GM21717 (cell line): ENCODE results near the gene HERC4.
"Not testable (repeated sequence)": the region's sequence is repeated elsewhere in the genome, so short reads cannot be mapped to it uniquely, and the experiment has no call there.

Source experiments
- ATAC-seq: cut with Tn5 transposase; IDR thresholded peaks from one replicate; pipeline ENCODE4 v1.9.1; 2021; ENCODE audit warnings: mild to moderate bottlenecking, moderate library complexity; ENCODE audit not compliant: unreplicated experiment

The HERC4 gene

DNA sequence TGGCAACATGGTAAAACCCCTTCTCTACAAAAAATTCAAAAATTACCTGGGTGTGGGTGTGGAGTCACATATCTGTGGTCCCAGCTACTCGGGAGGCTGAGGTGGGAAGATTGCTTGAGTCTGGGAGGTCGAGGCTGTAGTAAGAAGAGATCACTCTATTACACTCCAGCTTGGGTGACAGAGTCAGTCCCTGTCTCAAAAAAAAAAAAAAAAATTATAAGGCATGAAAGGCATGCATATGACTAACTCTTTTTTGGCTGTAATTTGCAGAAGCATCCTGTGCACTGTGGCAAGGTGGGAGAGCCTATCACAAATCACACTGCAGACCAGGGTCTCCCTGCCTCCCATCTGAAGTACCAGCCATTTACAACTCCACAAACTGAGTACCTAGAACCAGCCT lies 20.1 kb upstream of the HERC4 start:
- ATAC-seq = no peak

DNA sequence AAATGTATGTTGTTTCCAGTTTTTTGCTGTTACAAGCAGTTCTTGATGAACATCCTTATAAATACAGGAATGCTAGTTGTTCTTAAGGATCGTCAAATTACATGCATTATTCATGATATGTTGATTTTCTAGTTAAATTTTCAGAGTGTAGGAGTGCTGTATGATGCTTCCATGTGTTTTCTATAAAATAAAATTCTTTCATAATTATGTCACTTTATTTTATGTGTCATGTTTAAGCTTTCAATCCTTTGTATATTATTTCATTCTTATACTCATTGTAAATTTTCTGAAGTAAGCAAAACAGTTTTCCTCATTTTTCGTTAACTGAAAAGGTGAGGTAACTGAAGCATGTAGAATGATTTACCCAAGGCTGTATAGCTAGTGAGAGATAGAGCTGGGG lies 17.4 kb upstream of the HERC4 start:
- ATAC-seq = no peak

DNA sequence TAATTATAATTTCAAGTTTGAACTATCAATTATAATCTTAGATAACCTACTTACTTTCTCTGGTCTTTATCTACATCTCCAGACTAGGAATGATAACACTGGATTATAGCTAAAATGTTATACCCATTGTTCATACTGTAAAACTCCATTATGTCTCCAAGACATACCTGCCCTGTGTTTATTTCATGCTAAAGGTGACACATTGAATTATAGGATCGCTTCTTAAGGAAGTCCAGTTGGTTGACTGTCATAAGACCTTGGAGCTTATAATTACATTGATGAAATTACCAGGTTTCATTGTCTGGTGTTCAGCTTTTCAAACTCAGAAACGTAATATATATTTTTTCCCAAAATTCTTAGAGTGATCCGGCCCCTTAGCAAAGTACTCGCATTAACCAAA lies 15.5 kb upstream of the HERC4 start:
- ATAC-seq = no peak

DNA sequence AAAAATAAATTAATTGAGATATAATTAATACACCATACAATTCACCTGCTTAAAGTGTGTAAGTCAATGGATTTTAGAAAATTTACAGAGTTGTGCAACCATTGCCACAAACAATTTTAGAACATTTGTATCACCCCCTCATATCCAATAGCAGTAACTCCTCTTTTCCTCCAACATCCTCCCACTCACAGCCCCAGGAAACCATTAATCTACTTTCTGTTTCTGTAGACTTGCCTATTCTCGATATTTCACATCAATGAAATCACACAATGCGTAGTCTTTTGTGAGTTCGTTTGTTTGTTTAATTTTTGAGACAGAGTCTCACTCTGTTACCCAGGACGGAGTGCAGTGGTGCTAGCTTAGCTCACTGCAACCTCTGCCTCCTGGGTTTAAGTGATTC lies 13.7 kb upstream of the HERC4 start:
- ATAC-seq = peak; percentile 67

DNA sequence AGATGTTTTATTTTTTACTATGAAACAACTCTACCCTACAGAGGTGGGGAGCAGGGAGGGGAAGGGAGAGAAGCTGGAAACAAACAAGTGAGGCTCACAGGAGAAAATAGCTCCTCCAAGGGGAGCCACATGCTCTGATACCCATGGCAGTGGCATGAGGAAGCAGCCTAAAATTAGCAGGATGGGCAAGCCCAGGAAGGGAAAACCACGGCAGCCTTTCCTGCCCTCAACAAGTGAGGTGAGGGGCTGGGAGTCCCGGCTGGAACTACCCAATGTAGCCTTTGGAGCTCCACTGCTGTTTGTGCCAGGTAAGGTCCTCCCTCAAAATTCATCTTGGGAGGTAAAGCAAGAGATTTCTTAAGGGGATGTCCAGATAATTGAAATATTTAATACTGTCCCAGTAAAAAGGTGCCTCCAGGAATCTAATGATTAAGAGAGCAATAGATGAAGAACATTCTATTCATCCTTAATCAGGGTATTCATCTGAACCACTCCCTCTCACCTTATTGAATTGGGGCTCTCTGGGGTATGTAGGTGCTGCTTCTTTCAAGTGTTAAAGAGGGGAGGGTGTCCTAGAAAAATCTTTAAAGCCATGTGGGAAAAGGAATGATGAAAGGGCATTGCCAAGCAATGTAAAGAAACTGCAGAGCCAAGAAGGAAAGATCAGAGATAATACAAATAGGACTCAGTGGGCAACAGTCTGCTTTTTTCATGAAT lies 12.8 kb upstream of the HERC4 start:
- ATAC-seq = no peak

DNA sequence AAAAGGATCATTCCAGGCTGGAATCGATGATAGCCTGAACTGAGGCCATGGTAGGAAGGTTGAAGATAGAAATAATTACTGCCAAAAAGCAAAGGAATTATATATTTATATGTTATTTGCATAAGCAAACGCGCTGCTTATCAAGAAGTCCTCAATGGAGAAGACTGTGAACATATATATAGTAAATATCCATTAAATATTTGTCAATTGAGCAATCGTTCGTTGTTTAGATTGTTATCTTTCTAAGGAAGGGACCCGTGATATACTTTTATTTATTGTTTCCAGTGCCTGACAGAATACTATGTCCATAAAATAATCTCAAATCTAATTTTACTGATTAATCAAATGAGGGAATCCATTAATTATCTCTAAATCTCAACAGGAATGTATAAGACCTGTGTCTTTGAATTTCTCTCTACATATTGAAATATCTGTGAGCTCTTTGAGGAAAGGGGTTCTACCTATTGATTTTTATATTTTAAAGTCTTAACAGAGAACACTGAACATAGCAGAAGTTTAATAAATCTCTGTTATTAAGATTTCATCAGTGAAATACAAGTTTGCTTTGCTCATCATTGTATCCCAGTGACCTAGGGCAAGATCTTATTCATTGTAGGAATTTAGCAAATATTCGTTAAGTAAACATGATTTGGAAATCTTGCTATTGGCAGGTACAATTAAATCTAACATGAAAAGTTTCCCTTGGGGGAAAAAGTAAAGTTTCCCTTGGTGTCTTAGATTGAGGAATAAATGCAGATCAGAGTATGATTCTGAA lies 12.0 kb upstream of the HERC4 start:
- no peak for ATAC-seq

DNA sequence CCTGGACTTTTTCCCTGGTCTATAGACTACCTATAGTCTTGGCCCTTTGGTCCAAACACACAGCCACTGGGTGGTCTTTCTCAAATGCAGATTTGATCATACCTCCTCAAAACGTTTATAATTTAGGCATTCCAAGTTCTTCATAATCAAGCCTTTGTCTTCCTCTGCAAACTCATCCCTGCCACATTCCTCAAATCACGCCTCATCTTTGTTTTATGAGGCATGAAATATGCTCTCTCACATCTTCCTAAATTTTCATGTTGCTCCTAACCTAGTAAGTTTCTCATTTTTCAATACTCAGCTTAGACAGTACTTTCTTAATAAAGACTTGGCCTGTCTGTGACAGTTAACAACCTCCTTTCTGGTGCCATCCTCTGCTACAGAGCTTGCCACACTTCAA lies 10.9 kb upstream of the HERC4 start:
- ATAC-seq = no peak

DNA sequence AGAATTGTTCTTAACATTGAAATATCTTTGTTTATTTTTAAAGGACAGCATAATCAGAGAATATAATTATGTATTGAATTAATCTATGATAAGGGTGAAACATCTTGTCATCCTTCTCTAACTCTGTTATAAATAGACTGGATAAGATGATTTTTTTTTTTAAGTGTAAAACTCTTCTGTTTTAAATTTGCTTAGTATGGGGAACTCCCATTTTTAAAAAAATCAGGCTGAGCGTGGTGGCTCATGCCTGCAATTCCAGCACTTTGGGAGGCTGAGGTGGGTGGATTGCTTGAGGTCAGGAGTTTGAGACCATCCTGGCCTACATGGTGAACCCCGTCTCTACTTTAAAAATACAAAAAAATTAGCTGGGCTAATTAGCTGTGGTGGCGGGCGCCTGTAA lies 9.4 kb upstream of the HERC4 start:
- ATAC-seq = no peak

DNA sequence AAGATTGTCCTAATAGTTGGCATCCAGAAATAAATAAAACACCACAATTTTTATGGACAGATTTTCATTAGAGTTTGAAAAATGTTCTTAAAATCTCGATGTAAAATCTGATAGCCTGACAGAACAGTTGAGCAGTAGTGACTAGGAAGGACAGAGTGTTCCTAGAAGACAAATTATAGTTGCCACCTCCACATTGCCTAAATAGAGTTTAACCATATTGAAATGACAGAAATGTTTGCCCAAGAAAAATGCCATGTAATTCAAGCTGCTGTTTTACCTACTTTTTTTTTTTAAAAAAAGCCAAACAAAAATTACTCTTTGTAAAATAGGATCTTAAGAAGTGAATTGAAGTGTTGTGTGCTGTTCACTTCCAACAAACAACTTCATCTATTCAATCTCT lies 8.9 kb upstream of the HERC4 start:
- no peak for ATAC-seq

DNA sequence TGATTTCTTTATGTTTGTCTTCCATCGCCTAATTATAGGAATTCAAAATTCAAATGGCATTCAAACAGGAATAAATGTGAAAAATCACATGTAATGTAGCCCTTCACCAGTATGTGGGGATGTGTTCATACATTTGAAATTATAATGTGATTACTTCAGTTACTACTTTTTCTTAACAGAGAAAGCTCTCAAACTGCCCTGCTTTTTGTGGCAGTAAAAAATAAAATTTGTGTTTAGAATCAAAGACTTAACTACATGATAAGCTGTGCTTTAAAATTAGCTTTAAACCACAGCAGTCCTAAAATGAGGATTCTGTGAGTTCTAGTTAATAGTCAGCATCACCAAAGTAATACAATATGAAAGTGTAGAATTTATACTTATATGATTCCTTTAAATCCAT lies 7.8 kb upstream of the HERC4 start:
- ATAC-seq = no peak

DNA sequence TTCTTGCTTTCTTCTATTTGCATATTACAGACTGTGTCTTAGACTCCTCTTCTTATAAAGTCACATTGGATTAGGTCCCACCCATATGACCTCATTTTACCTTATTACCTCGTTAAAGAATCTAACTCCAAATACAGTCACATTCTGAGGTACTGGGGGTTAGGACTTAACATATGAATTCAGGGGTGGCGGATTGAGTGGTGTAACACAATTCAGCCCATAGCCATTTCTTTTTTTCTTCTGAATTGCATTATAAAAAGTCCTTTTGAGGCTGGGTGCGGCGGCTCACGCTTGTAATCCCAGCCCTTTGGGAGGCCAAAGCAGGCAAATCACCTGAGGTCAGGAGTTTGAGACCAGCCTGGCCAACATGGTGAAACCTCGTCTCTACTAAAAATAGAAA lies 6.8 kb upstream of the HERC4 start:
- ATAC-seq = no peak

DNA sequence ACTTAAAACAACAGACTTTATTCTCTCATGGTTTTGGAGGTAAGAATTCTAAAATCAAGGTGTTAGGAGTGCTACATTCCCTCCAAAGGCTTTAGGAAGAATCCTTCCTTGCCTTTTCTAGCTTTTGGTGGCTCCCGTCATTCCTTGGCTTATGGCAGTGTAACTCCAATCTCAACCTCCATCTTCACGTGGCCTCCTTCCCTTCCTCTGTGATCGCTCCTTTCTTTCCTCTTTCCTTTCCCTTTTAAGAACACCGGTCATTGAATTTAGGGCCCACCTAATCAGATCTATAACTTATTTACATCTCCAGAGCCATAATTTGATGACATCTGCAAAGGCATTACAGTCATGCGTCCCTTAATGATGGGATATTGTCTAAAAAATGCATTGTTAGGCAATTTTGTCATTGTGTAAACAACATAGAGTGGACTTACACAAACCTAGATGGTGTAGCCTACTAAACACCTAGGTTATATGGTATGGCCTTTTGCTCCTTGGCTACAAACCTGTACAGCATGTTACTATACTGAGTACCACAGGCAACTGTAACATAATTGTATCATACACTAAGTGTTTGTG lies 5.9 kb upstream of the HERC4 start:
- no peak for ATAC-seq

DNA sequence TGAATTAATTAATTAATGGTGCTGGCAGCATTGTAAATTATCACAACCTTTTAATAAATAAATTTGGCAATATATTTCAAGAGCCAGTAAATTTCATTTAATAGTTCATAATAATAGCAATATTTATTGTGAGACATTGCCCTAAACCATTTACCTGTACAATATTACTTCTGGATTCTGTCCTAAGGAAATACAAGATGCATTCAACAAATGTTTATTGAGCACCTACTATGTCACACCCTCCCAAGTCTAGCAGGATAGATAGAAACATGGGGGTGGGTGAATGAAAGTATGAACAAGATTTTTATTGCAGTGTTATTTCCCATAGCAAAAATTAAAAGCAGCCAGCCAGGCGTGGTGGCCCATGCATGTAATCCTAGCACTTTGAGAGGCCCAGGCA lies 4.4 kb upstream of the HERC4 start:
- ATAC-seq = no peak

DNA sequence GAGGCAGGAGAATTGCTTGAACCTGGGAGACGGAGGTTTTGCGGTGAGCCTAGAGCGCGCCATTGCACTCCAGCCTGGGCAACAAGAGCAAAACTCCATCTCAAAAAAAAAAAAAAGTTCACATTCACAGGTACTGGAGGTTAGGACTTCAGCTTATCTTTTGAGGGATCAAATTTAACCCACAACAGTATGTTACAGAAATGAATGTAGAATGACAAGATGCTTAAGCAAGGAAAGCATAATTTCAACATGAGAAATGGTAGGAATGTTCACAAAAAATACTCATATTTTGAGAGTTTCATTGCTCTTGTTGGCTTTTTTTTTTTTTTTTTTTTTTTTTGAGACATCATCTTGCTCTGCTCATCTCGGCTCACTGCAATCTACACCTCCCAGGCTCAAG lies 1.9 kb upstream of the HERC4 start:
- no peak for ATAC-seq

DNA sequence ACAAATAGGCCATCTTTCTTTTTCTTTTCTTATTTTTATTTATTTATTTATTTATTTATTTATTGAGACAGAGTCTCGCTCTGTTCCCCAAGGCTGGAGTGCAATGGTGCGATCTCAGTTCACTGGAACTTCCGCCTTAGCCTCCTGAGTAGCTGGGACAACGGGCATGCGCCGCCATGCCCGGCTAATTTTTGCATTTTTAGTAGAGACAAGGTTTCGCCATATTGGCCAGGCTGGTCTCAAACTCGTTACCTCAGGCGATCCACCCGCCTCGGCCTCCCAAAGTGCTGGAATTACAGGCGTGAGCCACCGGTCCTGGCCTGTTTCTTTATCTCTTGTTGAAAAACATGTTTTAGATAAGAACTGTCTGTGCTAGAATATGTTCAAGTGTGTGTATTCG lies 998 bp upstream of the HERC4 start:
- not testable (repeated sequence) for ATAC-seq

DNA sequence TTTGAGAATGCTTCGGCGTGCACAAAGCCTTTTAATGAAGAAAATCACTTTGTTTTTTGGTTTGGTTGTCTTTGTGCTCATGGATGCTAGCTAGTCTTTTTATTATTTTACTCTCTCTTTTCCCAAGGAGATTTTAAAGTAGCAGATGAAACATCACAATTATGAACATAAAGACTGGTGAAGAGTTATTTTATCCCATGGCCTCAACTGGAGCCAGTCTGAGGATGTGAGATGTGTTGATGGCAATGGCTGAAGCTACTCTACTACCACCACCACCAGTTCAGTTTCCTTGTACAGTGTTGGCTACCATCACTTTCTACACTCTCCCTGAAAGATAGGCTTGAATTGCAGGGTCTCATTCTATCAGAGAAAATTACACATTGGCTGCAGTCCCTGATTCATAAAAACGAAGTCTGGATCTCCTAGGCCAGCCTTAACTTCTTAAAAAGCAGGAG lies 494 bp upstream of the HERC4 start:
- ATAC-seq = no peak

DNA sequence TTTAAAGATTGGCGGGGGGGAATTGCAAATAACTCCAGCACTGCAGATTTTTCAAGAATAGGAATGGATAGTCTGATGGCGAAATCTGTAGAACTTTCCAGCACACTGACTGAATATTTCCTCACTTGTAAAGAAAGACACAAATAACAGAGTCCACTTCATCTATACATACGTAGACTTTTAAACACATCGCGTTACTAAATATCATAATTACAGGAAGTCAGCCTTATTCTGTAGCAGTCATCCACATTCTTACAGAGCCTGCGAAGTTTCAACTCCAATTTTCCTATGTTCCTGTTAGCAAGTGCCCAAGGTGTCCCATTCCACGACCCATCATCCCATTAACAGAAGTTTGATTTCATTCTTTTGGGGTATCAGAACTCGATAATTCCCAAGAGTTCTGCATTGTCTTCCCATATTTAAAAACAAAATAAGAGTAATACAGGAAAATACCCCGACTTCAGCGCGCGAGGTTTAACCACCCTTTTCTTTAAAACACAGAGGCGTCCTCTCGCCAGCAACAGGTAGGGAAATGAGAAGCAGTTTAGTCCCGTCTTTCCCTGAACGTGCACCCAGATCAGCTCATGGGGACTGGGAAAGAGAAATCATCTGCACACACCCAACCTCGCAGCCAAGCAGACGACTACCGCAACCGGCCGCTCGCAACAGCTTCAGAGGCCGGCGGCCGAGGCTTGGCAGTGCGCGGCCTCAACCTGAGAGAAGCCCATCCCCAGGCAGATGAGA lies 880 bp downstream of the HERC4 start:
- no peak for ATAC-seq

DNA sequence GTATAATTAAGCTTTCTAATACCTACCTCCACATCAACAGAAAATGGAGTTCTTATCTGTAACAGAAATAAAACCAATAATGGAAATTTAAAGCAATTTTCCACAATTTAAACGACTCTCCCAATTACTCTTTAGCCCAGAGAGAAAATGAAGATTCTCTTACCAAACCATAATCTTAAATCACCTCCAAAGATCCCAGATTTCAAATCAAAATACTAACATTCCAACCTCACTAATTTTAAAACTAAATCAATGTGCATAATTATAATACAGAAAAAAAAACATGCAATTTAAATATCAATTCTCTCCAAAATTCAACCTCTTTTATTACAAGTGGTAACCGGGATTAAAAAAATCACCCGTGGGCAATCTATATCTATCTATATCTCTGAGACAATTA lies 1.5 kb downstream of the HERC4 start:
- ATAC-seq = no peak

DNA sequence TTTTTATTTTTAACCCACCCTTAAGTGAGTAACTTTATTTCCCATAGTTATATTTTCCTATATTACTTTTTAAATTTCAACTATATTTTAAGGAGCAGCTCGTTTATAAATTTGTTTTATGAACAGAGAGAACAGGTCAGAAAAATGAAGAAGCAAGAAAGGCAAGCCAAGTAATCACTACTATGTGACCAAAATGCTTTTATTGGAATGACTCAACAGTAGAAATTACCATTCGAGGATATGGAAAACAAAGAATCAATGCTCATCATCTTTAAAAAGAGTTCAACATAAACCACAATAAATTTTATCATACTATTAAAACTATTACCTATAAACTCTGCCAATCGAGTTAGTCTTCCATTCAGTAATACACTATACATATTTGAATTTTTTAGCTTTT lies 7.6 kb downstream of the HERC4 start:
- ATAC-seq = no peak

DNA sequence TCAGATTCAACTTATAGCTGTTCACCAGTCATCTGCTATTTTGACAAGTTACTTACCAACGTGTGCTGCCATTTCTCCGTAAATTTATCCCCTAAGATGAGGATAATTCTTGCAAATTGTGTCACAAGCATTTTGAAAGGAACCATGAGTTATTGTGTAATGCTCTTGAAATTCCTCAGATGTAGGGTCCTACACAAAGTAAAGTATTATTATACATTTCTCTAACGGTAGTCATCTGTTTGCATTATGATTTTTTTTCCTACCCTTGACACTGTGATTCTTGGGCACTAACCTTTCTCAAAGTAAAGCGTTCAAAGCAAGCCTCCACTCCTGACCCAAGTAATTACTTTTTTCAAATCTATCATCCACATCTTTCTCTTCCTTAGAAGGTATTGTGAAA lies 8.1 kb downstream of the HERC4 start:
- no peak for ATAC-seq

DNA sequence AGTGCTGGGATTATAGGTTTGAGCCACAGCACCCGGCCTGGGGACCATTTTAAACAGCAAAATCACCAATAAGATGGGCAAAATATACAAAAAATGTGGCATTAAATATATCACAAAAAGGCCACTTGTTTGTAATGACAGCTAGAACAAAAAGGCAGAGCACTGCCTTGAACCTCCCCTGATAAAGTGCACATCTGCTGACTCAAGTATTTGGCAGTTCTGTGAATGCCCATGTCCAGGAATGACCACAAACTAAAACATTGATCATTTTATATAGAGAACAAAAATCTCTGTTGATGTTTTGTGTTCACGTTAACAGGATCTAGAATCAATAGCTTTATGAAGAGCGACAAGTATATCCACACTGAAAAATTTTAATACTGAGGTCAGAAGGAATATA lies 21.5 kb downstream of the HERC4 start:
- no peak for ATAC-seq

DNA sequence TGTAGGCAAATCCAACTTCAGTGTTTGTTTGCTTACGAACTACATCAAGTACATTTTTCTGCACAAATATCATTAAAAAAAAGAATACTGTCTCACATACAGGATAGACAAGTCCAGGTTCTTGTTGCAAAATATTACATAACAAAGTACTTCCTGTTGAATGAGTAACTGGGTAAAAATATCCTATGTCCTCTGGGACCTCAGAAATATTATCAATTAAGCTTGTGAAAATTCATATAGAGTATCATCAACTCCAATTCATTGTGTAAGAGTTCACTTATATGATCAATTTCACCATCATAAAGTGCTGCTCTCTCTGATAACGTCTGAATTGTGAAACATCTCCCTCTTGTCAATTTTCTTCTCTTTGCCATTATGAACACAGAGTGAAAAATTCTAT lies 22.6 kb downstream of the HERC4 start:
- ATAC-seq = no peak
